GM12875 (cell line): ENCODE data around the gene SPDEF.

ENCODE experiments used
- H3K4me3 ChIP-seq: one replicate; pipeline ENCODE4 v1.5.1; 2011; ENCODE audit warnings: low read depth, low read length, control low read depth
- TF ChIP-seq, protein P1 (sequence below): IDR thresholded peaks from 2 replicates; pipeline ENCODE4 v1.5.1; 2011; ENCODE audit warnings: low read depth, mild to moderate bottlenecking, control low read depth, inconsistent platforms, low read length, moderate library complexity, borderline replicate concordance; ENCODE audit not compliant: insufficient read depth

Gene SPDEF

DNA sequence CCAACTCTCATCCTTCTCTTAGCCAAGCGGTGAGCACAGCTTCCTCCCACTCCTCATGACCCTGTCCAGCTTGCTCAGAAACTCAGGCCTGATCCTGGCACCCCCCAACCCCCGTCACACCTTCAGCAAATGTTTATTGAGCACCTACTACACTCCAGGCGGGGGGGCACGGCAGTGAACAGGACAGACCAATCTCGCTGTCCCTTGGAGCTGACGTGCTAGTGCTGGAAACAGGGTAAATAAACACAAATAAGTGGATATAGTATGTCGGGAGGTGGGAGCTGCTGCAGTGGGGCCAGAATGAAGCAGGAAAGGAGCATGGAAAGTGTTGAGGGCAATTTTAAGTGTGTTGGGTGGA lies 7.4 kb upstream of the SPDEF start:
- H3K4me3 ChIP-seq: no peak overlapping the region
- TF ChIP-seq, protein P1, sequence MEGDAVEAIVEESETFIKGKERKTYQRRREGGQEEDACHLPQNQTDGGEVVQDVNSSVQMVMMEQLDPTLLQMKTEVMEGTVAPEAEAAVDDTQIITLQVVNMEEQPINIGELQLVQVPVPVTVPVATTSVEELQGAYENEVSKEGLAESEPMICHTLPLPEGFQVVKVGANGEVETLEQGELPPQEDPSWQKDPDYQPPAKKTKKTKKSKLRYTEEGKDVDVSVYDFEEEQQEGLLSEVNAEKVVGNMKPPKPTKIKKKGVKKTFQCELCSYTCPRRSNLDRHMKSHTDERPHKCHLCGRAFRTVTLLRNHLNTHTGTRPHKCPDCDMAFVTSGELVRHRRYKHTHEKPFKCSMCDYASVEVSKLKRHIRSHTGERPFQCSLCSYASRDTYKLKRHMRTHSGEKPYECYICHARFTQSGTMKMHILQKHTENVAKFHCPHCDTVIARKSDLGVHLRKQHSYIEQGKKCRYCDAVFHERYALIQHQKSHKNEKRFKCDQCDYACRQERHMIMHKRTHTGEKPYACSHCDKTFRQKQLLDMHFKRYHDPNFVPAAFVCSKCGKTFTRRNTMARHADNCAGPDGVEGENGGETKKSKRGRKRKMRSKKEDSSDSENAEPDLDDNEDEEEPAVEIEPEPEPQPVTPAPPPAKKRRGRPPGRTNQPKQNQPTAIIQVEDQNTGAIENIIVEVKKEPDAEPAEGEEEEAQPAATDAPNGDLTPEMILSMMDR: no peak

DNA sequence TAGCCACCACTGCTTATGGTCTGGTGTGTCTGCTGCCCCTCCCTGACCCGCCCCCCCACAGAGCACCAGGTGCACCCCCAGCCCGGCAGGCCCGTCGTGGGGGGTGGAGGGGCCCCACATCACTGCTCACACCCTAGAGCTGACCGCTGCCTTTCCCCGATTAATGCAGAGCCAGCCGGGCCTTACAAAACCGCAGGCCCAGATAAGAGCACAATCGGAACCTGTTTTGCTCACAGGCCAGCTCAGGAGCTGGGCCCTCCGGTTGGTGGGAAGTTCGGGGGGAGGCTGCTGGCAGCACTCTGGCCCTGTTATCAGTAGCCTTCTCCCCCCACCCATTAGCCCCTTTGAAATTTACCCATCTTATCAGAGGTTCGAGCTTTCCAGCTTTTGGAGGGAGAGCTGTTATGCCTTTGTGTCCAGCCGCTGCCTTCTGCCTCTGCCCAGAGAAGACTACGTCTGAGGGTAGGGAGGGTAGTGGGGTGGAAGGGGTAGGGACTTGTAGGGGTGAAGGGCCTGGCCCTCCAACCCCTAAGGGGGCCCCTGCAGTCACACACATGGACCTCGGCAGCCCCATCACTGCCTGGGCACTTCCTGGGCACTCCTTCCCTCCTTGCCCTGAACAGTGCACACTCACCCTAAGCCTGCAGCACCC lies 6.9 kb upstream of the SPDEF start:
- no peak overlapping the region for H3K4me3 ChIP-seq
- TF ChIP-seq, protein P1: no peak

DNA sequence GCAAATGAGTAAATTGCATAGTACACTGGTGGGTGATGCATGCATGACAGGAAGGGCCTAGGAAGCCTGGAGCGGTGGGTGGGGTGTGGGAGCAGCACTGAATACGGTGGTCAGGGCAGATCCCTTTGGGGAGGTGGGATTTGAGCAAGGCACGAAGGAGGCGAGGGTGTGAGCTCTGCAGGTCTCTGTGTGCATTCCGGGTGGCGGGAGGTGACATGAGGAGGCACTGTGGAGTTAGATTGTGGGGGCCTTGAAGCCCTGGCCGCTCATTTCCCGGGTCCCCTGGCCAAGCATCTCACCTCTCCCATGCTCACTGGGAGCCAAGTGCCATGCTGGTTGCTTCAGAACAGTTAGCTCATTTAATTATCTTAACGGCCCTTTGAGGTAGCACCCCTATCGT lies 6.2 kb upstream of the SPDEF start:
- no peak overlapping the region for H3K4me3 ChIP-seq
- TF ChIP-seq, protein P1: no peak

DNA sequence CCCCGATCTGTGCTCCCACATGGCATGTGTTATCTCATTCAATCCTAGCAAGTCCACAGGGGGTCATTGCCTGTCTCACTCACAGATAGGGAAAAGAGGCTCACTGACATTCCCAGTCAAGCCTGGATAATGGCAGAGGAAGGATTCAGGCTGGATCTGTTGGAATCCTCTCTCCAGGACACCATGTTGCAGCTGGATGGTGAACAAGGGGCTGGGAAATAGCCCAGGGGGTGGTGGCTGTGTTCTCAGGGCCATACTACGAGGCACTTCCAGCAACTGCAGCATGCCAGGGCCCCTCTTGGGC lies 5.0 kb upstream of the SPDEF start:
- H3K4me3 ChIP-seq: no peak overlapping the region
- TF ChIP-seq, protein P1: no peak

DNA sequence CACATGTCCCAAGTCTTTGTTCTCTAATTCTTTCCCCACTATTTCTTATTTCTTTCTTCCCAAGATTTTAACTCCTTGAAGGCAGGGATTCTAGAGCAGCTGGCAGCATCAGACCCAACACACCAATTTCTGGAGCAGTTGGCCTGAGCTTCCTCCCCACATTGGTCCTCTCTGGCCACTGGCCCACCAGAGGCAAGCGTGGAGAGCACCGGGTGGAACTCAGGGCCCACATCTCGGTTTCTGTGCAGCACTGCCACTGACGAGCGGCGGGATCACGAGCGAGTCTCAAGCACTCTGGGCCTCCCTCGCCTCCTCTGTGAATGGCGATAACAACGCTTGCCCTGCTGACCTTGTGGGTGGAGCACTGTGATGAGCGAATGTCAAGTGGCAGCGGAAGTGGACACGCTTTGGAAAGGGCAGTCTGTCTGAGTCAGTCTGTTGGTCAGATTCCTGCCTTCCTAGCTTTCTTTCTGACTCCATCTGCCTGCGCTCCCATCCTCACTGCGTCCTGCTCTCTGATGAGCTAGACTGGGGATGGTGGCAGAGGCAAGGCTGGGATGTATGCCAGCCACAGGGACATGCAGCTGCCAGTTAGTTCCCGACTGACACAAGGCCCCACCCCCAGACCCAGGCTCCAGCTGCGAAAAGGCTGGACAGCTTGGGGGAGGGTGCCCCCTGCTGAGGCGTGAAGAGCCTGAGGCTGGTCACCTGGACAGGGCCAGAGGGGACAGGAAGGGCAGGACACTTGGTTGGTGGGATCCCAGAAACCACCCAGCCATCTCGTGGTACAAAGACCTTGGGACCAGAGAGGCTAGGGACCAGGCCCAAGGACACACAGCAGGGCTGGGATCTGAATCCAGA lies 4.5 kb upstream of the SPDEF start:
- TF ChIP-seq, protein P1: no peak
- no peak overlapping the region for H3K4me3 ChIP-seq

DNA sequence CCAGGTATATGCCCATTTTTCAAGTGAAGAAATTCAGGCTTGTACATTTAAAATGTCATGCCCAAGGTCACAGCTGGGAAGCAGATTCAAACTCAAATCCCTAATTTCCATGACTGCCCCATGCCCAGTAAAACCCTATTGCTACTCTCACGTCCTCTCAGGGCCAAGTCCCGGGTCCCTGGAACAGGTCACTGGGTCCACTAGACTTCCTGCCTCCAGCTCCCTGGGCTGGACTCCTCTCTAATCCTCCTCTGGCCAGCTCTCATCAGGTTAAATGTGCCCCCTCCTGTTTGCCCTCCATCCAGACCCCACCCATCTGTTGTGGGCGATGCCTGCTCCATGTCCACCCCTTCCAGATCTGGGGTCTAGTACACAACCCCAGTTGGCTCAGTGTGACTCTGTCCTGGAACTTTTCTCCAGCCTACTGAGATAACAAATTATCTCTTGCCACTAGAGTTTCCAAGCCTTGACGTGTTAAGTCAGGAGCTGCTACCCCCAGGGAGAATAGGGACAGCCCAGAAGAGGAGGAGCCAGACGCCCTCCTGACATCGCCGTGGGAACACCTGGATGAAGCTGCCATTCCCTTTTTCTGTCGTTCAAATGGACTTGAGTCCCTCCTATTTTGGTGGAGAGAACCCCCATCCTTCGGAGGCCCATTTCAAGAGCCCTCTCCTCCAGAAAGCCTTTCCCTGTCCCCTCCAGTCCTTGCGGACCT lies 3.7 kb upstream of the SPDEF start:
- no peak overlapping the region for H3K4me3 ChIP-seq
- TF ChIP-seq, protein P1: no peak

DNA sequence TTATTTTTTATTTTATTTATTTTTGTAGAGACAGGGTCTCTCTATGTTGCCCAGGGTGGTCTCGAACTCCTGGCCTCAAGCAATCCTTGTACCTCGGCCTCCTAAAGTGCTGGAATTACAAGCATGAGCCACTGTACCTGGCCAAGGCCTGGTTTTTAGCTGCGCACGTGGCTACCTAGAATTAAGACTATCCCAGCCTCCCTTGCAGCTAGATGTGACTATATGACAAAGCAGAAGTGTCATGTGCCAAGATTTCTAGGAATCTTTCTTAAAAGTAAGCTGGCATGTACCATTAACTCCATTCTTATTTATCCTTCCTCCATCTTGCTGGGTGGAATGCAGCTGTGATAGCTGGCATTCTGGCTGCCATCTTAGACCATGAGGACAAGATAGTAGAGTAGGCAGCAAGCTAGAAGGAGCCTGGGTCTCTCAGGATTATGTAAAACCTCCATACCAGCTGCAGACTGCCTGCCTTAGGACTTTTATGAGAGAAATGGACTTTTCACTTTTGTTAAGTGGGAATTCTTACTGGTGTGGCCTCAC lies 2.1 kb upstream of the SPDEF start:
- TF ChIP-seq, protein P1: no peak
- no peak overlapping the region for H3K4me3 ChIP-seq
